ENCODE data around the gene SNX20. TPM values are rescaled to one million over a fixed set of nuclear protein-coding genes. Genes with fewer than 3 reads are reported as not detected.

Gene SNX20
- total RNA-seq, 1 experiment from 2014 or later, result not detected

DNA sequence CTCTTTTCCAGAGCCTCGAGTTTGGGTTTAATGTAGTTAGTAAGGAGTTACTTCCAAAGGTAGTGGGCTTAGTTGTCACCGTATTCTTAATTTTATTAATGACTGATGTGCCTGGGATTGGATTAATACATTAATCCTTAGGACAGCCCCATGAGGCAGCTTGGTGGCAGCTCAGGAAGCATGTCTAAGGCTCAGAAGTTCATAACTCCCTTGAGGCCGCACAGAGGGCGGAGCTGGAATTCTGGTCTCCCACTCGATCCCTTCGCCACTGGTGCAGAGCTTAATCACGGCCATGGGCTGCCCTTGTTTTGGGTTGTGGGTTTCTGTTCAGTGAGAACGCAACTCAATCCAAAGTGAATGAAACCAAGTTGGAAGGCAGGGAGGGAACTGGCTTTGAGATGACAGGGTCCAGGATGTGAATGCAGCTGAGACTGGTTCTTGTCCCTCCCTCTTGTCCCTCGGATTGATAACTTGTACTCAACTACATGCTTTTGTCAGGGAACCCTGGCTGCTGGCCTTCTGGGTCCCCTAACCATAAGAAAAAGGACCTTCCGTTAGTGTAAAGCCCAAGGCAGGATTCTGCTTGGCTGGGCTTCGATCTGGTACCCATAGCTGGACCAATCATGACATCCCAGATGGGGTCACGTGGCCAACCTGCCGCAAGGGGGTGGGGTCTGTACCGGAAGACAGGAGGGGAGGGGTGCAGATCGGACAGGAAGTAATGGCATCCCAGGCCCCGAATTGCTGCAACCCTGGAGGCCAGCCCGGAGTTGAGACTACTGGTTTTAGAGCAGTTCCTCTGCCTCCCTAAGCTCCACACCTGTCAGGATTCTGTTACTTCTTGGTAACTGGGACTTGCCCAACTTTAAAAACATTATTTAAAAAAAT lies 45.4 kb downstream of the SNX20 start:
- H3K27me3 ChIP-seq, result no peaks in the 10 kb centered on the region
- no peaks in the 10 kb centered on the region for H3K9me3 ChIP-seq
- H3K4me3 ChIP-seq, result no peak overlapping the region
- no peak for DNase-seq
- H3K36me3 ChIP-seq, result no peaks in the 10 kb centered on the region

DNA sequence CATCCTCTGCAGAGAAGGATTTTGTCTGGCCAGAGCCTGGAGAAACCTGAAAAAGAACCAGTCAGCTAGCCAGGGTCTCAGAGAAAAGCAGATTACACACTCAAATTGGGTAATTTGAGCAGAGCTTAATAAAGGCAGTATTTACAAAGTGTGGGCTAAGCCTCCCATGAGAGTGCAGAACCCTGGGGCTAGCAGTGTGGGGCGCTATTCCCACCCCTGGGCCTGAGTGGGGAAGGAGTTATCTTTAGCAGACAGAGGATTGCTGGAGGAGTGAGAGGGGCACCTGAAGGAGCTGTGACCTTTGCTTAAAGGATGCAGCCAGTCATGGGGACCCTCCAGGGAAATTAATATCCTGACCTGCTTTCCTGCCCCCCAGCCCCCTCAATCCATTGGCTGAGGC lies 46.2 kb downstream of the SNX20 start:
- Histone ChIP-seq H3K4me3 (no peak overlapping the region), H3K36me3 (no peaks in the 10 kb centered on the region), H3K27me3 (no peaks in the 10 kb centered on the region), H3K9me3 (no peaks in the 10 kb centered on the region)
- DNase-seq, result no peak

DNA sequence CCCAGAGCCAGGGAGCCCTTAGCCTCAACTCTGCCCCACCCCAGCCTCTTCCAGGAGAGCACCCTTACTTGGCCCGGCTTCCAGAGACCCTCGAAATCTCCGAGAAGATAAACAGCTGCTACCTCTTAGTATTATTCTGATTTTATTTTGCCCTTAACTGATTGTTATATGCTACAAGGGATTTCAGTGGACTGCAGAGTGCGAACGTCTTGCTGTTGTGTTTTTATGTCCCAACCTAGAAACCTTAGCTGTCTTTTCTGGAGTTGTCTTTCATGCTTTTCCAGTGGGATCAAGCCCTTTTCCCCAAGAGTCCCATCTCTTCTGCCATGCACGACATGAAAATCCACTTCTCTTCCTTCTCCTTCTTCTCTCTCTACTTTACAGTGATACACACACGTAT lies 47.0 kb downstream of the SNX20 start:
- Histone ChIP-seq H3K9me3 (no peaks in the 10 kb centered on the region), H3K36me3 (no peaks in the 10 kb centered on the region), H3K27me3 (no peaks in the 10 kb centered on the region), H3K4me3 (no peak overlapping the region)
- DNase-seq, result no peak

DNA sequence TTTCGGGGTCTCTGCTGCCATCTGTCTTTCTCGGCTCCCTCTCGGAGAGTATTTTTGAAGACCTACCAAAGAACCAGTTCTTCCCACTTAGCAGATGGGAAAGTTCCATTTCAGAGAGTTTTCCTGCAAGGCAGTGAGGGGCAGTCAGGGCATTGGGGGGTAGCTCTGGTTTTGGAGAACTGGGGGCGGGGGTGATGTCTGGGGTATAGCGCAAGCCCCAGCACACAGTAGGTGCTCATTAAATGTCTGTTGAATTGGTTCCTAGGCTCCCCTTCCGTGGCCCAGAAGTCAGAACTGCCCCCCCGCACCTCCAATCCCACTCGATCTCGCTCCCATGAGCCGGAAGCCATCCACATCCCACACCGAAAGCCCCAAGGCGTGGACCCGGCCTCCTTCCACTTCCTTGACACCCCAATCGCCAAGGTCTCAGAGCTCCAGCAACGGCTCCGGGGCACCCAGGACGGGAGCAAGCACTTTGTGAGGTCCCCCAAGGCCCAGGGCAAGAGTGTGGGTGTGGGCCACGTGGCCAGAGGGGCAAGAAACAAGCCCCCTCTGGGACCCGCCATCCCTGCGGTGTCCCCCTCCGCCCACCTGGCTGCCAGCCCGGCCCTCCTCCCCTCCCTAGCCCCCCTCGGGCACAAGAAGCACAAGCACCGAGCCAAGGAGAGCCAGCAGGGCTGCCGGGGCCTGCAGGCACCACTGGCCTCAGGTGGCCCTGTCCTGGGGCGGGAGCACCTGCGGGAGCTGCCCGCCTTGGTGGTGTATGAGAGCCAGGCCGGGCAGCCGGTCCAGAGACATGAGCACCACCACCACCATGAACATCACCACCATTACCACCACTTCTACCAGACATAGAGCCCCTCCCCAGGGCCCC lies 47.9 kb downstream of the SNX20 start:
- DNase-seq, result no peak
- no peaks in the 10 kb centered on the region for H3K36me3 ChIP-seq
- no peaks in the 10 kb centered on the region for H3K27me3 ChIP-seq
- no peaks in the 10 kb centered on the region for H3K9me3 ChIP-seq
- no peak overlapping the region for H3K4me3 ChIP-seq

- H3K9me3 ChIP-seq, result no peaks in the 10 kb centered on the region
- no peaks in the 10 kb centered on the region for H3K36me3 ChIP-seq
- H3K27me3 ChIP-seq, result no peaks in the 10 kb centered on the region
- no peak overlapping the region for H3K4me3 ChIP-seq
- no peak for DNase-seq
Measured at GRCh38 chr16:50631985-50632576, 49.0 kb downstream of the SNX20 start.

DNA sequence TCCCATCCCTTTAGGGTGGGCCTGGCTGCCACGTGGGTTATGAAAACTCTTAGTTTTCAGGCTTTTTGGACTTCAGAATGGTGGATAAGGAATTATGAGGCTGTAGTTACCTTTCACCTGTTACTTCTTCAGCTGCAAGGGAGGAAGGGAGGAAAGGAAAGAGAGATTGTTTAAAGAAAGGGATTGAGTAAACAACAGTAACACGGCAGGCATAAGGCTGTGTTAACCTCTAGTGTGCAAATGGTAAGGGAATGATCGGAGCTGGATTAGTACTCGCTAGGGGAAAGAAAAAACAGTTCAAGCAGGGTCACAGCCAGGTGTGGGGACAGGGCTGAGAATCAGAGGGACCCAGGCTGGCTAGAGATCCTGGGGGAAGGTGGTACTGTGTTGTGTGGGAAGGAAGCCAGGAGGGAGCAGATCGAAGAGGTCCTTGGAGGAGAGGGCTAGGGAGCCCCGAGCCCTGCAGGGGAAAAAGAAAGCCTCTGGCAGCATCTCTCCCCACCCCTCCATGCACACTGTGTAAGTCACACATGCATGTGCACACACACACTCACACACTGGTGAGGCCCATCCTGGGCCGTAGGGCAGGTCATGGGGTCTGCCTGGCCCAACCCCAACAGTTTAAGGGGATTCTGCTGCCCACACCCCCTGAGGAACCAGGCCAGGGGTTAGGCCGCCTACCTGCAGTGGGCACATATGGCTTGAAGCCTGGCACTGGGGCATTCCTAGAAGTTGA lies 49.7 kb downstream of the SNX20 start:
- Histone ChIP-seq H3K4me3 (no peak overlapping the region), H3K36me3 (no peaks in the 10 kb centered on the region), H3K27me3 (no peaks in the 10 kb centered on the region), H3K9me3 (no peaks in the 10 kb centered on the region)
- DNase-seq, result no peak

DNA sequence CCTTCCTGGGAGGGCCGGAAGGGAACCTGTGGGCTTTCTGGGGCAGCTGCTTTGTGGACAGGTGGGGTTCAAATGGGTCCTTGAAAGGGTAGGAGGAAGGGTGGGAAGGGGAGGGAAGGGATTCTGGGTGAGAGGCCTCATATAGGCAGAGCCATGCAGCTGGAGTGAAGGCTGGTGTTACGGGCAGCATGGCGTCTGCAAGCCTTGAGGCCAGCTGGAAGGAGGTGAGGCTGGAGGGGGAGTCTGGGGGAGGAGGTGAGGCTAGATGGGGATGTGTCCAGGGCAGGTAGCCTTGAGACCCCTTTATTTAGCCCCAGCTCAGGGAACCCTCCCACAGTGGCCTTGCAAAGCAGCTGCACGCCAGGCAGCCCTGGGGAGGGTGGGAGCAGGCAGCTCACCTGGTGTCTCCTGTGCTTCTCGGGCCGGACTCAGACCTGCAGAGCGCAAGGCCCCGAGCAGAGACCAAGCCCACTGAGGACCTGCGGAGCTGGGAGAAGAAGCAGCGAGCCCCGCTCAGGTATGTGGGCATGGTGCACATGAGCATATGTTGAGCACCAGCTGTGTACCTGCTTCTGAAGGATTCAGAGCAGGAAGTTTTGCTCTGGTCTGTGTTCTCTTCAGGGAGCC lies 50.6 kb downstream of the SNX20 start:
- Histone ChIP-seq H3K27me3 (no peaks in the 10 kb centered on the region), H3K4me3 (no peak overlapping the region), H3K36me3 (no peaks in the 10 kb centered on the region), H3K9me3 (no peaks in the 10 kb centered on the region)
- no peak for DNase-seq

GRCh38 chr16:50629334-50629733 lies 51.8 kb downstream of the SNX20 start:
- H3K9me3 ChIP-seq, result no peaks in the 10 kb centered on the region
- no peak for DNase-seq
- no peaks in the 10 kb centered on the region for H3K27me3 ChIP-seq
- H3K4me3 ChIP-seq, result no peak overlapping the region
- no peaks in the 10 kb centered on the region for H3K36me3 ChIP-seq

GRCh38 chr16:50628156-50628802 lies 52.8 kb downstream of the SNX20 start:
- H3K27me3 ChIP-seq, result no peaks in the 10 kb centered on the region
- DNase-seq, result no peak

GRCh38 chr16:50627419-50627818 lies 53.7 kb downstream of the SNX20 start:
- H3K4me3 ChIP-seq, result no peak overlapping the region
- no peak for DNase-seq
- no peaks in the 10 kb centered on the region for H3K9me3 ChIP-seq
- no peaks in the 10 kb centered on the region for H3K27me3 ChIP-seq
- H3K36me3 ChIP-seq, result no peaks in the 10 kb centered on the region

More at GRCh38 chr16:50628156-50628802, 52.8 kb downstream of the SNX20 start:
- Histone ChIP-seq H3K36me3 (no peaks in the 10 kb centered on the region), H3K9me3 (no peaks in the 10 kb centered on the region), H3K4me3 (no peak overlapping the region)

DNA sequence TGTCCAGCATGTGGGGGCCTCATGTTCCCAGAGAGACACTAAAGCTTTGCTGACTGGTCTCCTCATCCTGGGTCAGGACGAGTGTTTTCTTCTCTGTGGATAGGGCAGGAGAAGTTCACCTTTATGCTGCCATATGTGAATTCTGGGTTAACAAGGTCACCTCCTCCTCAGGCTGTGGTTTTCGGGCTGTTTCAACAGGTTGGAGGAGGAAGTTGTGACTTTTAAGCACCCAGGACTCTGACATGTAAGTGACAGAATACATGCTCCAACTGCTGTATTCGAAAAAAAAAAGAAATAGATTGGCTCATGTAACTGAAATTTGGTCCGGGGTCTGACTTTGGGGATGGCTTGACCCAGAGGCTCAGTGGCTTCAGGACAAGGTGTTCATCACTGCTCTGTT lies 54.2 kb downstream of the SNX20 start:
- DNase-seq, result no peak

DNA sequence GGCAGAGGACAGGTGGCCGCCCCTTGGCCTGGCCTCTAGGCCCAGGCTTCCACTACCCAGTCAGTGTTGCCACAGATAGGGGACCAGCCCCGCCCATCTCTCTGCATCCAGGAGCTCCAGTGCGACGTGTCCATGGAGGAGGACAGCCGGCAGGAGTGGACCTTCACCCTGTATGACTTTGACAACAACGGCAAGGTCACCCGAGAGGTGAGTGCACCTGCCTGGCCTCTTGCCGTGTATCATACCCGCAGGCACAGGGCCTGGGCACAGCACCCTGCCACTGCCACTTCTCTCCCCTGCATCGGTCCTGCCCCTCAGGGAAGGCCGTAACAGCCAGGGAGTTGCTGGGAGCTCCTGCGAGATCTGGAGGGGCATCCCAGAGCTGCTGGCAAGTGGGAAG lies 55.7 kb downstream of the SNX20 start:
- H3K36me3 ChIP-seq, result no peaks in the 10 kb centered on the region
- no peak for DNase-seq
- H3K27me3 ChIP-seq, result no peaks in the 10 kb centered on the region

More for the DNA sequence above, 54.2 kb downstream of the SNX20 start:
- H3K9me3 ChIP-seq, result no peaks in the 10 kb centered on the region
- no peaks in the 10 kb centered on the region for H3K36me3 ChIP-seq
- no peak overlapping the region for H3K4me3 ChIP-seq
- H3K27me3 ChIP-seq, result no peaks in the 10 kb centered on the region

DNA sequence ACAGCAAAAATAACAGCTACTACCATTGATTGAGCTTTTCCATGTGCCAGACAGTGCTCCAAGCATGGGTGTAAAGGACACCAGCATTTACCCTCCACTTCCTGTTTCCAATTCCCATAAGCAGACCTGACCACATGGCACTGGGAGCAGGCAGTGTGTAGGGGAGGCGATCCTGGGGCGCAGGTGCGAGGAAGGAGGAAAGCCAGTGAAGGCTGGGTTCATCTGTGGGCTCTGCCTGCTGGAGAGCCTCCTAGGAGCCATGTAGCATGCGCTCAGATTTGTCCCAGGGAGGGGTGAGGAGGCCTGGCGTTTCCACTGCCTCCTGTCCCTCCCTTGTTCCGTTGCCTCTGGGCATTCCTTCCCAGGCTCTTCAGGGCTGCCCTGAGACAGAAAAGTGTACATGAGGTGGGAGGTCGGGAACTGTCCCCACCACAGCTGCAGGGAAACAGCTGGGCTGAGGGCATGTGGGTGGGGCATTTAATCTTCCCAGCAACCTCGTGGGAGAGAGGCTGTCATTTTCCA lies 56.6 kb downstream of the SNX20 start:
- no peak for DNase-seq
- H3K36me3 ChIP-seq, result no peaks in the 10 kb centered on the region
- no peaks in the 10 kb centered on the region for H3K9me3 ChIP-seq
- H3K4me3 ChIP-seq, result no peak overlapping the region
- H3K27me3 ChIP-seq, result no peaks in the 10 kb centered on the region

More for the DNA sequence above, 55.7 kb downstream of the SNX20 start:
- H3K4me3 ChIP-seq, result no peak overlapping the region
- H3K9me3 ChIP-seq, result no peaks in the 10 kb centered on the region

- Histone ChIP-seq H3K9me3 (no peaks in the 10 kb centered on the region), H3K36me3 (no peaks in the 10 kb centered on the region), H3K4me3 (no peak overlapping the region), H3K27me3 (no peaks in the 10 kb centered on the region)
- DNase-seq, result no peak
Measured at GRCh38 chr16:50622643-50623369, 58.3 kb downstream of the SNX20 start.

GRCh38 chr16:50622029-50622428 lies 59.1 kb downstream of the SNX20 start:
- DNase-seq, result no peak
- no peaks in the 10 kb centered on the region for H3K9me3 ChIP-seq
- no peaks in the 10 kb centered on the region for H3K27me3 ChIP-seq
- H3K36me3 ChIP-seq, result no peaks in the 10 kb centered on the region
- H3K4me3 ChIP-seq, result no peak overlapping the region

Data from MG63 (cell line).